ENCODE results near the gene RGS7.
"Not testable (repeated sequence)": the region's sequence is repeated elsewhere in the genome, so short reads cannot be mapped to it uniquely, and the experiment has no call there.

Gene RGS7

GRCh38 chr1:241270016-241270415, 87.0 kb downstream of the RGS7 start:
- DNase-seq, result no peak

GRCh38 chr1:241269116-241269515, 87.9 kb downstream of the RGS7 start:
- DNase-seq, result no peak

GRCh38 chr1:241266121-241266520, 90.9 kb downstream of the RGS7 start:
- no peak for DNase-seq

- no peak for DNase-seq
Observed at GRCh38 chr1:241265428-241265827, 91.6 kb downstream of the RGS7 start.

GRCh38 chr1:241263346-241263745, 93.7 kb downstream of the RGS7 start:
- DNase-seq, result no peak

GRCh38 chr1:241253471-241253870, 103.5 kb downstream of the RGS7 start:
- no peak for DNase-seq

GRCh38 chr1:241250465-241250864, 106.5 kb downstream of the RGS7 start:
- DNase-seq, result no peak

- DNase-seq, result no peak
Observed at GRCh38 chr1:241240069-241240468, 116.9 kb downstream of the RGS7 start.

- no peak for DNase-seq
Observed at GRCh38 chr1:241237873-241238272, 119.1 kb downstream of the RGS7 start.

- DNase-seq, result no peak
Observed at GRCh38 chr1:241235256-241235897, 121.6 kb downstream of the RGS7 start.

GRCh38 chr1:241229711-241230110, 127.3 kb downstream of the RGS7 start:
- no peak for DNase-seq

GRCh38 chr1:241229216-241229615, 127.8 kb downstream of the RGS7 start:
- DNase-seq, result no peak

GRCh38 chr1:241228339-241228738, 128.7 kb downstream of the RGS7 start:
- DNase-seq, result no peak

- DNase-seq, result no peak
Observed at GRCh38 chr1:241225741-241226140, 131.3 kb downstream of the RGS7 start.

- not testable (repeated sequence) for DNase-seq
Observed at GRCh38 chr1:241224189-241224588, 132.8 kb downstream of the RGS7 start.

- DNase-seq, result not testable (repeated sequence)
Observed at GRCh38 chr1:241222813-241223212, 134.2 kb downstream of the RGS7 start.

- no peak for DNase-seq
Observed at GRCh38 chr1:241221319-241221718, 135.7 kb downstream of the RGS7 start.

GRCh38 chr1:241220913-241221312, 136.1 kb downstream of the RGS7 start:
- not testable (repeated sequence) for DNase-seq

- no peak for DNase-seq
Observed at GRCh38 chr1:241219449-241219848, 137.6 kb downstream of the RGS7 start.

- no peak for DNase-seq
Observed at GRCh38 chr1:241217516-241217915, 139.5 kb downstream of the RGS7 start.

- DNase-seq, result no peak
Observed at GRCh38 chr1:241215683-241216082, 141.3 kb downstream of the RGS7 start.

- no peak for DNase-seq
Observed at GRCh38 chr1:241215203-241215602, 141.8 kb downstream of the RGS7 start.

GRCh38 chr1:241213139-241213538, 143.9 kb downstream of the RGS7 start:
- DNase-seq, result no peak

- no peak for DNase-seq
Observed at GRCh38 chr1:241212628-241213027, 144.4 kb downstream of the RGS7 start.

- no peak for DNase-seq
Observed at GRCh38 chr1:241208910-241209379, 148.1 kb downstream of the RGS7 start.

All from CD4-positive, alpha-beta T cell treated with Interleukin-4 for 1 hour (primary cell).